ENCODE data around the gene GMCL1.

The GMCL1 gene

DNA sequence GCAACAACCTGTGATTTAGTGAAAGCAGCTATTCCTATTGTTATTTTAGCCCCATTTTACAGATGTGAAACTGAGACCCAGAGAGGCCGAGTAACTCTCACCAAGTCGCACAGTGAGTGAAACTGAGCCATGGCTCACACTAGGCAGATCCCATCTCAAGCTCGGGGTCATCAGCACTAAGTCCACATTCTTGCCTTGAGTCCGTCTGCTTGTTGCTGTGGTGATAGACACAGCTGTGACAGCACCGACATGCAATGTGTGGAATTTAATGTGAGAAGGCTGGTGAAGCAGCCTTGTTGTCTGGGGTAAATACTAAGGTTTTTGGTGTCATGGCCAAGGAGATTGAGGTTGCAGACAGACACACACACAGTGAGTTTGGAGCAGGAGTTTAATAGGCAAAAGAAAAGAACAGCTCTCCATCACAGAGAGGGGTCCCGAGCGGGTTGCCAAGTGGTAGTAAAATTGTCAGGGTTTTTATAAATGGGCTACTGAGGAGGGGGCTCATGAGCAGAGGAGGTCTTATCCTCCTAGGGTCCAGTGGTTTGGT, 40.2 kb upstream of the GMCL1 start:
- no peak overlapping the region for H3K27ac ChIP-seq
- no peak for TF ChIP-seq ZFX (IDR thresholded peaks at IDR 0.05; ENCODE audit: borderline replicate concordance)
- TF ChIP-seq, protein P1, sequence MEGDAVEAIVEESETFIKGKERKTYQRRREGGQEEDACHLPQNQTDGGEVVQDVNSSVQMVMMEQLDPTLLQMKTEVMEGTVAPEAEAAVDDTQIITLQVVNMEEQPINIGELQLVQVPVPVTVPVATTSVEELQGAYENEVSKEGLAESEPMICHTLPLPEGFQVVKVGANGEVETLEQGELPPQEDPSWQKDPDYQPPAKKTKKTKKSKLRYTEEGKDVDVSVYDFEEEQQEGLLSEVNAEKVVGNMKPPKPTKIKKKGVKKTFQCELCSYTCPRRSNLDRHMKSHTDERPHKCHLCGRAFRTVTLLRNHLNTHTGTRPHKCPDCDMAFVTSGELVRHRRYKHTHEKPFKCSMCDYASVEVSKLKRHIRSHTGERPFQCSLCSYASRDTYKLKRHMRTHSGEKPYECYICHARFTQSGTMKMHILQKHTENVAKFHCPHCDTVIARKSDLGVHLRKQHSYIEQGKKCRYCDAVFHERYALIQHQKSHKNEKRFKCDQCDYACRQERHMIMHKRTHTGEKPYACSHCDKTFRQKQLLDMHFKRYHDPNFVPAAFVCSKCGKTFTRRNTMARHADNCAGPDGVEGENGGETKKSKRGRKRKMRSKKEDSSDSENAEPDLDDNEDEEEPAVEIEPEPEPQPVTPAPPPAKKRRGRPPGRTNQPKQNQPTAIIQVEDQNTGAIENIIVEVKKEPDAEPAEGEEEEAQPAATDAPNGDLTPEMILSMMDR (IDR thresholded peaks at IDR 0.05) = no peak

DNA sequence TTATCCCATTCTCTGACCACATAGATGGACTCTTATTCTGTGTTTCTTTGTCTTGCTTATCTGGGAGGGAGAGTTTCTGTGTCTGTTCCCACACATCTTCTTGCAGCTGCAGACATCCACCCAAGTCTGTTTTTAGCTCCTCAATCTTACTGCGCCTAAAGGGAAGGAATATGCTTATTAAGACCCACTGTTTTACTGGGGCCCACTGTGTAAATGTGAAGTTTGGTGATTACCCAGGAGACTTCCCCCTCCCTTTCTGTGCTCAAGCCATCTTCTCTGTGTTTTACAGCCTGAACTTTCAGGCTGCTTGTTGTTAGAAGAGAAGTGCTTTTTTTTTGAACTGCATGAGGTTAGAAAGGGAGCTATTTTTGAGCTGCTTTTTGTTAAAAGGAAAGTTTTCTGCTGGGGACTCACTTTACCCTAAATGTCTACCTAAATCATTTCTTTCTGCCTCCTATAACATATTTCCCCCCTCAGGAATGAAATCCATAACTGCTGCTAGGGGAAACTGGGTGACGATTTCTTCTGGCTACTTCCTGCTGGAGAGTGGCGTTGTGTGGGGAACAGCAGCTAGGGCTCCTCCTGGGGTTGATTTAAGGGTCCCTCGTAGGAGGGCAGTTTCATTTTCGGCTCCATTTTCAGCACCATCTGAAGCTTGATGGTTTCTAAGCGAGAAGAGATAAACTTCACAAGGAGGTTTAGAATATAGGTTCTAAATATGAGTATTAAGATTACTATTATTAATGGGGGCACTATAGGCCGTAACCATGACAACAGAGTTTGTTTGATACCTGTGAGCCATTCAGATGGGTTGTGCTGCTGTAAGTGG, 39.5 kb upstream of the GMCL1 start:
- no peak for TF ChIP-seq ZFX (IDR thresholded peaks at IDR 0.05; ENCODE audit: borderline replicate concordance)
- TF ChIP-seq, protein P1 (IDR thresholded peaks at IDR 0.05) = no peak
- H3K27ac ChIP-seq = no peak overlapping the region

DNA sequence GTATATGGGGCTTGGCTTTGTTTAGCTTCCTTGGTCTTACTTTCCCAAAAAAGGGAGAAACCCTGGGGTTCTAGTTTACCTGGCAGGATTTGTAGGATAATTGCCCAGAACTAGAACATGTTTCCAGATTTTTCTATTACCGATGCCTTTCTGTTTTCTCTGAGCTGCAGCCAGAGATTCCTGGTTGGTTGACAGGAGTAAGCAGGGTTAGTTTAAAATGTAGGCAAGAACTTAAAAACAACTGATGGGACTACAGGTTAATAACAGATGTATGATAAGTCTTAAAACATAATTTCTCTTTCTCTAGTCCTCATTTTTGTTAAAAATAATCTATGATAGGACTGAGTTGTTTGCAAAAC, 38.9 kb upstream of the GMCL1 start:
- H3K27ac ChIP-seq = no peak overlapping the region
- TF ChIP-seq ZFX (IDR thresholded peaks at IDR 0.05; ENCODE audit: borderline replicate concordance) = no peak
- TF ChIP-seq, protein P1 (IDR thresholded peaks at IDR 0.05) = no peak

DNA sequence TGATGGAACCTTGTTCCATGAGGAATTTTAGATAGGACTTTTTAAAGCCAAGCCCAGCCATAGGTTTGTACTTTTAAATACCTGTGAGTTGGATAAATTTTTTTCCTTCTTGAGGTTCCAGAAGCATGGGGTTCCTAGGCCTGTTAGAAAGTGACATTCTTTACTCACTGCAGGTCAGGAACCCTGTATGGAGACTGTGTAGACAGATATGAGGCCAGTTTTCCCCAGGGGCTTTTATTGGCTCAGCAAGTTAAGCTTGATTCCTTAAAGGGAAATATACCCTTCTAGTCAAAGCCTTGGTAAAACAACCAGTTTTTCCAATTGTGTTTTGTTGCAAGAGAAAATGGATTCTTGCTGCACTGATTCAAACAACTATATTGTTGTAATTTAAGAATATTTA, 38.4 kb upstream of the GMCL1 start:
- TF ChIP-seq, protein P1 (IDR thresholded peaks at IDR 0.05) = no peak
- TF ChIP-seq ZFX (IDR thresholded peaks at IDR 0.05; ENCODE audit: borderline replicate concordance) = no peak
- H3K27ac ChIP-seq = no peak overlapping the region

DNA sequence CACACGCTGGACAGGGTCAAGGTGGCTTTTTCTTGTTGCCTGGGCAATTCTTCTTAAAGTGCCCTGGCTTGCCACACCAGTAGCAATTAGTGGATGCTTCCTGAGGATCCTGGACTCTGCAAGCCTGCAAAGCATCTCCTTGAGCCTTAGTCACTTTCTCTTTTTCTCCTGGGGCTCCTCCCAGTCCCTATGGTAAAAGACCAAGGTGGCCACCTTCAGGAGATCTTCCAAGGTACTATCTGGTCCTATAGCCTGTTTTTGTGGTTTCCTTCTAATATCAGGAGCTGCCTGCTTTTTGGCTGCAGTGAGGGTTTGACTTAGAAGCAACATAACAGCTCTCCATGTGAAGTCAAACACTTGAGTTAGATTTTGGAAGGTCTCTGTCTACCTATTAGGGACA, 33.3 kb upstream of the GMCL1 start:
- H3K27ac ChIP-seq = no peak overlapping the region
- TF ChIP-seq, protein P1 (IDR thresholded peaks at IDR 0.05) = no peak
- TF ChIP-seq ZFX (IDR thresholded peaks at IDR 0.05; ENCODE audit: borderline replicate concordance) = no peak

DNA sequence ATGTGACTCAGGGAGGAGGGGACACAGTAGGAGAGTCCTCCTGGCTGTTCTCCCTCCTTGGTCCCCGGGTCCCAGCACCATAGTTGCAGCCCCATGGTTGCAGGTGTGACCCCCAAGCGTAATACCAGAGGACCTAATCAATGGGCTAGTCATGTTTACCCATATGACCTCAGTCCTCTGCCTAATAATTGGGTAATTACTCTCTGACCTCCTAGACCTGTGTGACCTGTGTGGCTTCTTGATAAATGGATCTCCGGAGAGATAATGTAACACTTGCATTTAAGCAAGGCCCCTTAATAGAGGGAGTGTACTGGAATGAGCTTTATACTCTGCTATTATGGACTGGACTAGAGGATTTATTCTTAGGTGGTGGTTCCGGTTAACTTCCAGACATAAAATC, 32.2 kb upstream of the GMCL1 start:
- H3K27ac ChIP-seq = no peak overlapping the region
- no peak for TF ChIP-seq ZFX (IDR thresholded peaks at IDR 0.05; ENCODE audit: borderline replicate concordance)
- TF ChIP-seq, protein P1 (IDR thresholded peaks at IDR 0.05) = no peak

DNA sequence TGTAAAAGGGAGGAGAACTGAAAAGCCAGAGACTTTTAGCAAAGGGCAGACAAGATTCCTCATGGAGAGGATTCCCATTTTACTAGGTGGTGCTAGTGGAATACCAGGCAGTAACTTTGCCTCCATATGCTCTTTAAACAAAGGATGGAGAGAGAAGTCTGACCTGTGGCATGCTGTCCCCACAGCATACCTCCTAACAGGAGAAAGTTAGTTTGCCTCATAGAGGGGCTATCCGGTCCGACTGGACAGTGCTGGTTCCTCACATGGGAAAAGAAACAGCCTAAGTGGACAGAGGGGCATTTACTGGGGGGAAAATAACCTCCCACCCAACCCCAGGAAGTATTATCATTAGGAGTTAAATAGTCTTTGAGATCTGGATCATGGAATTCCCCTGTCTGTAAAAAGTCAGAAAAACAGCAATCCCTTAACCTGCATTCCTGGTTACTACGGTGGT, 31.6 kb upstream of the GMCL1 start:
- H3K27ac ChIP-seq = no peak overlapping the region
- TF ChIP-seq, protein P1 (IDR thresholded peaks at IDR 0.05) = no peak
- TF ChIP-seq ZFX (IDR thresholded peaks at IDR 0.05; ENCODE audit: borderline replicate concordance) = no peak
